ENCODE measurements around the gene LAGE3.
"Not testable (repeated sequence)": the region's sequence is repeated elsewhere in the genome, so short reads cannot be mapped to it uniquely, and the experiment has no call there.

LAGE3 gene

DNA sequence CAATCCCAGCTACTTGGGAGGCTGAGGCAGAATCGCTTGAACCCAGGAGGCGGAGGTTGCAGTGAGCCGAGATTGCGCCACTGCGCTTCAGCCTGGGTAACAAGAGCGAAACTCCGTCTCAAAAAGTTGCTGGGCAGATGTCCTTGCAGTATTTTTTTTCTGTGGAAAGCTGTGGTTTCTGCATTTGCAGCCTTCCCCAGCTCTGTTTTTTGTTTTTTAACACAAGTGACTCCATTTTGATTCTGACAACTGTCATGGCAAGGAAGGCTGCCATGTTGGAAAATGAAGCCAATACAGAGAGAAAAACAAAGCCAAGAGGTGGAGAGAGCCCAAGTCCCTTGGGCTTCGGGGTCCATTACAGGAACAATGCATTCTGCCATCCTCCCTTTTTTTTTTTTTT, 23.0 kb upstream of the LAGE3 start:
- no peak for DNase-seq (ENCODE audit: low read depth, low spot score)

GRCh38 chrX:154501423-154501822, 22.3 kb upstream of the LAGE3 start:
- DNase-seq (ENCODE audit: low read depth, low spot score): not testable (repeated sequence)

DNA sequence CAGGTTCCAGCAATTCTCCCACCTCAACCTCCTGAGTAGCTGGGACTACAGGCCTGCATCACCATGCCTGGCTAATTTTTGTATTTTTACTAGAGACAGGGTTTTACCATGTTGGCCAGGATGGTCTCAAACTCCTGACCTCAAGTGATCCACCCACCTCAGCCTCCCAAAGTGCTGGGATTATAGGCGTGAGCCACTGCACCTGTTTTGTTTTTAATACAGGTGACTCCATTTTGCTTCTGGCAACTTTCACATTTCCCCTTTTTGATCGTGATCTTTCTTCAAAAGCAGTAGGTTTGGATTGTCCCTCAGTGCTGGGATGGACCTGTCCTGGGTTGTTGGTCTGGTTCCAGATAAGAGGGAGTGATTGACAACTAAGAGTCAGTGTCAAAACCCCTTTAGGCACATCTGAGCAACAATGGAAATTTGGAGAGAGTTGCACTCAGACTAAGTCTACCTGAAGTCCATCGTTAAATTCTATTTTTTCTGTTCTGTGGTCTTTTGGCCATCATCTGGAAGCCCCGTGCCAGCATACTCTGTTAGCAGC, 17.6 kb upstream of the LAGE3 start:
- peak; percentile 23 for DNase-seq (ENCODE audit: low read depth, low spot score)

DNA sequence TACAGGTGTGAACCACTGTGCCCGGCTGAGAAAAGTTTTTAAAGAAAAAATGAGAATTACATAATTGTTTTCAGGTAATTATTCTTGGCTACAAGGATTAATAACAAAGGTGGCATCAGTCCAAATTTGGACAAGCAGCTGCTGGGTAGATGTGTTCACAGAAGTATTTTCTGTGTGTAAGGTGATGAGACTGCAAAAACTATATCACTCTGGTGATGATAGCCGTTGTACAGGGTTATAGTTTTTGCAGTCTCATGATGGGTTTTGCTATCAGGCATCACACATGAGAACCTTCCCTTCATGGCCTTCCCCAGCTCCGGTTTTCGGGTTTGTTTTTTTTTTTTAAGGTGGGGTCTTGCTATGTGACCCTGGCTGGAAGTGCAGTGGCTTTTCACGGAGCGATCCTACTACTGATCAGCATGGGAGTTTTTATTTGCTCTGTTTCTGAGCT, 16.4 kb upstream of the LAGE3 start:
- DNase-seq (ENCODE audit: low read depth, low spot score): no peak

DNA sequence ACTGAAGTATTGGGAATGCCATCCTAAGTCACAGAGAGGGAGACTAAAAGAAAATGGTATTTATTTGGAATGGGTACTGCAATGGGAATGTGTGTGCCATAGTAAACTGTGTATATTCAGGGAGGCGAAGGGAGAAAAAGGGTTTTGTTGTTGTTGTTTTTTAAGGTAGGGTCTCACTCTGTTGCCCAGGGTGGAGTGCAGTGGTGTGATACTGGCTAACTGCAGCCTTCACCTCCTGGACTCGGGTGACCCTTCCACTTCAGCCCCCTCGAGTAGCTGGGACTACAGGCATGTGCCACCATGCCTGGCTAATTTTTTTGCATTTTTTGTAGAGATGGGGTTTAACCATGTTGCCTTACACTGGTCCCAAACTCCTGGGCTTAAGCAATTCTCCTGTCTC, 15.6 kb upstream of the LAGE3 start:
- no peak for DNase-seq (ENCODE audit: low read depth, low spot score)

GRCh38 chrX:154490414-154491083, 11.5 kb upstream of the LAGE3 start, which contains the start of gene SLC10A3:
Gene SLC10A3, minus strand, starts transcription at chrX:154490629. Its CDS starts 1,689 bp downstream, at chrX:154488940.
- DNase-seq (ENCODE audit: low read depth, low spot score): peak; percentile 99

DNA sequence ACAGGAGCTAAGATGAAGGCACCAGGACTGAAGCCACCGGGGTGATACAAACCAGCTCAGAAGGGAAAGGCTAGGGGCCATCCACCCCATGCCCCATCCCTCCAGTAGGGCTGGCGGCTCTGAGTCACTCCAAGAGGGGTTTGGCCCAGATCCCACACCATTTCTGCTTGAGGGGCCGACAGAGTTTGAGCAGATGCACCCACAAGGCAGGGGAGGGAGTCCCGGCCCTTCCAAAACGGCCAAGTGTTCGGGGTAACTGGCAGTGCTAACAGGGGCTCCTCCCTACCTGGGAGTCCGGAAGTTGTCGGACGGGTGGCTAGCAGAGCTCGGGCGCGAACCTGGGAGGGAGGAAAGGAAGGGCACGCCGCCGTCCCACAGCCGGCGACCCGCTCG, 10.9 kb upstream of the LAGE3 start:
- DNase-seq (ENCODE audit: low read depth, low spot score): peak; percentile 42

DNA sequence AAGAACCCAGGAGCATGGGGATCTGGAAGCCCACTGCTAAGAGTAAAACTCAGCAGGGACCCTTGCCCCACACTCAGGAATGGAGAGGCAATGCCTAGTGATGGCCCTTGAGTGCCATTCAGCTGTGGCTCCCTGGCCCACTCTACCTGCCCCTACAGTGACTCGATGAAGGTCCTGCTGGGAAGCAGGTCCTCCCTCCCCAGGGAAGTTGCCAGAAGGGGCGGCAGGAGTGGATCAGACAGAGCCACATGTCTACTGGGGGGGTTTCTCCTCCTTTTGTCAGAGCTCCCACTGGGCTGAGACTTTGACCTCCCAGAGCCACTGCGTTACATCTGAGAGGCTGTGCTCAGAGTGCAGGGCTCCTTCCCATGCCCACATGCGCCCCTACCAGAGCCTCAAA, 10.1 kb upstream of the LAGE3 start:
- DNase-seq (ENCODE audit: low read depth, low spot score): no peak

GRCh38 chrX:154488336-154489075, 9.4 kb upstream of the LAGE3 start:
- no peak for DNase-seq (ENCODE audit: low read depth, low spot score)

- DNase-seq (ENCODE audit: low read depth, low spot score): no peak
These were observed 8.6 kb upstream of the LAGE3 start for GRCh38 chrX:154487518-154488290.

DNA sequence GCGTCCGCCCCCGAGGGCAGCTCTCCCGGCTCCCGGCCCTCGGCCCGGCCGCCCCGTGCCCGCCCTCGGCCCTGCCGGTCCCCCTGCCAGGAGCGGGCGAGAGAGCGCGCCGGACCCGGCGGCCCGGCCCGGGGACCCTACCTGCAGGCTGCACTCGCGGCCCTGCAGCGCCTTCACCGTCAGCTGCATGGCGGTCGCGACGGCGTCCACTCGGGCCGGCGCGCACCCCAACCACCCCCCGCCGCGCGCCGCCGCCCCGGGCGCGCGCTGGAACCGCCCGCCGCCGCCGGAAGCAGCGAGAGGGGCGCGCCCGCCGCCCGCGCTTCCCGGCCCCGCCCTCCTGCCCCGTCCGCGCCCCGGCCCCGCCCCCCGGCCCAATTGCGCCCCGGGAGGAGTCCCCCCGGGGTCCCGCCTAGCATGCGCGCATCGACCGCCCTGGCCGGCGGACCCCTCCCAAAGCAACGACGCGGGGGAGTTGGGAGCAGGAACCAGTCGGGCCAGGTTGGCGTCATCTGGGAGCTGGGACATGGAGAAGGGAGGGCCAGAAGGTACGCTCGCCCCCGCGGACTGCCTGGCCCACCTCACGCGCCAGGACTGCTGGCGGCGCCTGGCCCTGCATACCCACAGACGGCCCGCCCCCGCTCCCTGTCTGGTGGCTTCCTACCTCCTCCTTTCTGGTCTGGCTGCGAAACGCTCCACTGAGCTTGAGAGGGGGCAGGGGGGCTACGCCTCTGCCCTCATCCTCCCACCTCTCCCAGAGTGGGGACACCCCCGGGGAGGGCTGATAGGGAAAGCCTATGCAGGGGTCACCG, 7.5 kb upstream of the LAGE3 start, which contains the start of gene UBL4A:
Gene UBL4A (minus strand): TSS at position 220 of the 812 bp plus-strand sequence. CDS start 31 bp downstream, at position 189.
- DNase-seq (ENCODE audit: low read depth, low spot score): peak; percentile 79

GRCh38 chrX:154486052-154486395, 6.9 kb upstream of the LAGE3 start:
- DNase-seq (ENCODE audit: low read depth, low spot score): peak; percentile 48

- peak; percentile 17 for DNase-seq (ENCODE audit: low read depth, low spot score)
These were observed 6.3 kb upstream of the LAGE3 start for GRCh38 chrX:154485150-154486051.

DNA sequence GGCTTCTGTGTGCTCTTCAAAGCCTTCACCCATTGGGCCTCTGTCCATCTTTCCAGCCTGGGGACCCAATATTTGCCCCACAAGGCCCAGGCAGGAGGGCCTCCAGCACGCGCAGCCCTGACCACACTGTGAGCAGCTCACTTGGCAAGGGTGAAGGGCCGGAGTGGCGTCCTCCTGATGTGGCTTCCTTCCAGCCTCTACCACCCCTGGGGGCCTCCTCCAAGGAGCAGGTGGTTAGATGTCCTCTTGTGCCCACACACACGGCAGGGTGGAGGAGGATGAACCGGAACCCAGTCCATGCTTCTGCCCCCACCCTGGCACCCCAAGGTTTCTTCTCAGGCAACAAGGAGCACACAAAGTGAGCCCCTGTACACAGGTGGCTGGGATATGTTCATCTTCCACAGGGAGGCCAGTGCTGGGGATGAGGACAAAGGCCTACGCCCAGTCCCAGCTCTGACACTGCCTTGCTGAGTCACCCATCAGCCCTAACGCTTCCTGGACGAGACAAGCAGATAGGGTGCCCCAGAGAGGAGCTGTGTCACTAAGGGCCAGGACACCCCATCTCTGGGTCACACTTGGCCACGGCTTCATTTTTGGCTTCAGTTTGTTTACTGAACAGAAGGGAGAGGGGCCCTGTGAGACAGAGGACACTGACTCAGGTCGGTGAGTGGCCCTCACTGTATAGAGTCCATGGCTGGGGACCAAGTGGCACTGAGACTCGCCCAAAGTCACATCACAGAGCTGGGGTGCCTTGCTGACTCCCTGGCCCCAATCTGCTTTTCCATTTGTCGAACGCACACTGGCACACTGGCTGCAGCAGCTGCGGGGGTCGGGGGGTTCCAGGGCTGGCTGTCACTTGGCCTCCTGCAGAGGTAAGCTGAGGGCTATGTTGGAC, 5.4 kb upstream of the LAGE3 start:
- DNase-seq (ENCODE audit: low read depth, low spot score): no peak

DNA sequence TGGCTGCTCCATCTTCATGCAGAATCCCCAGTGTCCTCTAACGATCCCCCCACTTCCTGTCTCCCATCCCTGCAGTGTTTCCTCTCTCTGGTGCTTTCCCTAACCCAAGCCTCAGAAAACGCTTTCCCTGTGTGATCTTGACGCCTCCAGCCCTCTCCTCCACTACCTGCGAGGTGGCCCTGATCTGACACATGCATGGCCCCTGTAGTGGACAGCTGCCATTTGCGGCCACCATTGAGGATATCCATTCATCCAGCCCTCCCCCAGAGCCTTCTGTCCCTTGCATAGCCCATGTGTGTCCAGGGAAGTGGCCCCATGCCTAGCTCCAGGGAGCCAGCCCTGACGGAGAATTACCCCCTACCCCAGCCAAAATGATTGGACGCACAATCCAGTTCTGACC, 4.2 kb upstream of the LAGE3 start:
- no peak for DNase-seq (ENCODE audit: low read depth, low spot score)

GRCh38 chrX:154482786-154483185, 3.7 kb upstream of the LAGE3 start:
- no peak for DNase-seq (ENCODE audit: low read depth, low spot score)

DNA sequence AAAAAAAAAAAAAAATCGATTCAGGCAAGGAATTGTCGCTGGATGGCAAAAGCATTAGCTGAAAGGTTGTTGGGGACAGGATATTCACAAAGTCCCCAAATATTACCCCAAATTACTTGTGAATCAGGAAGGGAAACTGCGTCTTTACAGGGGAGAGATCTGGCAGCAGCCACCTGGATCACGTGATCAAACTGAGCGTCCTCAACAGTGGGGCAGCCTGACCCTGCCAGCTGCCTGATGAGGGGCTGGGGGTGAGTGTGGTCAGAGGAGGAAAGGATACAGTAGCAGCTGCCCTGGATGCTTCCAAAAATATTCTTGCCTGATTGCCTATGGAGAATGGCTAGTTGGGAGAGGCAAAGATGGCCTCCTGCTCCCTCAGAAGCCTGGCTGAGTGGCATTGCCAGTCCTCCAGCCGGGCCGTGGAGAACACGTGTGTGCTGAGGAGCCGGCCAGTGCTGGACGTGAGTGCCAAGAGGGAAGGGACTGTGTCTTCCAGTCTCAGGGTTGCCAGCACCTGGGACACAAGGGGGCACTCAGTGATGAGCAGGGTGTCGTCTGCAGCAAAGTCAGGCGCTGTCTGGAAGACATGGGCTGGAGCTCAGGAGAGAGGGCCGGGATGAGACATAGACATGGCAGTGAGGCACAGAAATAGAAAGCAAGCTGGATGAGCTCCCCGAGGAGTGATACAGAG, 3.0 kb upstream of the LAGE3 start:
- DNase-seq (ENCODE audit: low read depth, low spot score): no peak

GRCh38 chrX:154481195-154481594, 2.1 kb upstream of the LAGE3 start:
- DNase-seq (ENCODE audit: low read depth, low spot score): no peak
